HG03025 (cell line): ENCODE measurements around the gene ZNF610.
"Not testable (repeated sequence)": the region's sequence is repeated elsewhere in the genome, so short reads cannot be mapped to it uniquely, and the experiment has no call there.

ENCODE experiments used
- ATAC-seq: cut with Tn5 transposase; IDR thresholded peaks from one replicate; pipeline ENCODE4 v1.9.1; 2021; ENCODE audit warnings: mild to moderate bottlenecking, moderate library complexity; ENCODE audit not compliant: unreplicated experiment, low FRiP score

ZNF610 gene

GRCh38 chr19:52336117-52336790 lies at the start of gene ZNF610:
TSS of gene ZNF610 (plus strand) at chr19:52336243. CDS start at chr19:52349173, 12,930 bp downstream.
- peak; percentile 59 for ATAC-seq

- ATAC-seq: no peak
These were observed 49.8 kb upstream of the ZNF610 start for GRCh38 chr19:52286256-52286655.

- ATAC-seq: no peak
These were observed 44.3 kb upstream of the ZNF610 start for GRCh38 chr19:52291781-52292180.

- not testable (repeated sequence) for ATAC-seq
These were observed 43.1 kb upstream of the ZNF610 start for GRCh38 chr19:52292946-52293345.

GRCh38 chr19:52296400-52296772 lies 39.7 kb upstream of the ZNF610 start:
- no peak for ATAC-seq

- no peak for ATAC-seq
These were observed 39.1 kb upstream of the ZNF610 start, which contains the start of gene ZNF480 for GRCh38 chr19:52296773-52297600. TSS of gene ZNF480 (plus strand) at chr19:52297169. CDS start at chr19:52300413, 3,244 bp downstream.

GRCh38 chr19:52297601-52298364 lies 38.3 kb upstream of the ZNF610 start:
- ATAC-seq: no peak

GRCh38 chr19:52307275-52307674 lies 28.8 kb upstream of the ZNF610 start:
- ATAC-seq: no peak

- ATAC-seq: no peak
These were observed 13.6 kb upstream of the ZNF610 start for GRCh38 chr19:52322429-52322828.

- no peak for ATAC-seq
These were observed 4.3 kb upstream of the ZNF610 start for GRCh38 chr19:52331757-52332156.

GRCh38 chr19:52335768-52336116 lies 301 bp upstream of the ZNF610 start:
- peak; percentile 14 for ATAC-seq

GRCh38 chr19:52336791-52337381 lies 843 bp downstream of the ZNF610 start:
- ATAC-seq: no peak

- not testable (repeated sequence) for ATAC-seq
These were observed 3.0 kb downstream of the ZNF610 start for GRCh38 chr19:52339022-52339421.

- no peak for ATAC-seq
These were observed 7.5 kb downstream of the ZNF610 start for GRCh38 chr19:52343548-52343947.

- ATAC-seq: no peak
These were observed 9.1 kb downstream of the ZNF610 start for GRCh38 chr19:52345162-52345561.

GRCh38 chr19:52351512-52351911 lies 15.5 kb downstream of the ZNF610 start:
- ATAC-seq: no peak

- no peak for ATAC-seq
These were observed 30.4 kb downstream of the ZNF610 start for GRCh38 chr19:52366414-52366824.

- ATAC-seq: no peak
These were observed 33.7 kb downstream of the ZNF610 start, which contains the start of gene ZNF880 for GRCh38 chr19:52369559-52370340. TSS of gene ZNF880 (plus strand) at chr19:52369923. CDS start at chr19:52369966, 43 bp downstream.

- no peak for ATAC-seq
These were observed 34.3 kb downstream of the ZNF610 start for GRCh38 chr19:52370341-52370710.

- no peak for ATAC-seq
These were observed 55.1 kb downstream of the ZNF610 start for GRCh38 chr19:52391135-52391534.
